ENCODE measurements around the gene ARHGEF10L. TPM values are rescaled to one million over a fixed set of nuclear protein-coding genes. Genes with fewer than 3 reads are reported as not detected.

The ARHGEF10L gene
- total RNA-seq, 1 experiment from 2014 or later = 11.2 TPM

DNA sequence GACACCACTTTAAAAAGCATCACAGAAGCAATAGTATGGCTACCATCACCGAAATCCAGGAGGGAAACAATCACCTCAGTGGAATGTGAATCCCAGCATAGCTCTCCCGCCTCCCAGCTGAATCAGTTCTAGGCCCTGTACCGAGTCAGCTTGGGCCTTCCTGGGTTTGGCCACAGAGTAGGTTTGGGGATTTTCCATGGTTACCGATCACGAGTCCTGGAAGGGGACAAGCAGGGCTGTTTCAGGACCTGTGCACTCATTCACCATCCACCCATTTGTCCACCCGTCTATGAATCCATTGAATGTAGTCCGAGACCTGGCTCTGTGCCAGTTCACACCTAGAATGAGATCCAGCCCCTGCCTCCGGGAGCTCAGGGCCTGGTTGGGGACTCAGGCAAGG, 94.2 kb downstream of the ARHGEF10L start:
- Histone ChIP-seq H4K20me1 (ENCODE audit: low read length) (no peaks in the 10 kb centered on the region), H3K79me2 (ENCODE audit: low read length) (no peaks in the 10 kb centered on the region), H3K9me3 (ENCODE audit: low read length) (no peaks in the 10 kb centered on the region), H2AFZ (ENCODE audit: low read length) (no peak overlapping the region), H3K27me3 (ENCODE audit: low read length) (no peaks in the 10 kb centered on the region), H3K27ac (ENCODE audit: low read length) (no peak overlapping the region), H3K9me2 (replicated peaks; ENCODE audit: low read length) (no peaks in the 10 kb centered on the region), H3K36me3 (ENCODE audit: low read depth, low read length) (no peaks in the 10 kb centered on the region), H3K9ac (ENCODE audit: low read length) (no peak overlapping the region), H3F3A (ENCODE audit: low read length, unreplicated experiment) (peaks cover 4% of the 10 kb centered on the region), H3K4me2 (ENCODE audit: low read length) (no peak overlapping the region), H3K4me3 (ENCODE audit: low read length) (no peak overlapping the region), H3K4me1 (ENCODE audit: insufficient read depth, low read length) (peaks cover 13% of the 10 kb centered on the region)
- TF ChIP-seq EZH2 (IDR thresholded peaks at IDR 0.05; ENCODE audit: low read length, unreplicated experiment) = no peak
- ATAC-seq = peak; percentile 44
- ChIA-PET POLR2A (ENCODE audit: unreplicated experiment) (no interaction called here), CTCF (no interaction called here)
- no TSS peak for BruUV-seq (replicated peaks)
- DNase-seq = peak; percentile 59
- intact Hi-C loops (cut with micrococcal nuclease) = no loop called here

DNA sequence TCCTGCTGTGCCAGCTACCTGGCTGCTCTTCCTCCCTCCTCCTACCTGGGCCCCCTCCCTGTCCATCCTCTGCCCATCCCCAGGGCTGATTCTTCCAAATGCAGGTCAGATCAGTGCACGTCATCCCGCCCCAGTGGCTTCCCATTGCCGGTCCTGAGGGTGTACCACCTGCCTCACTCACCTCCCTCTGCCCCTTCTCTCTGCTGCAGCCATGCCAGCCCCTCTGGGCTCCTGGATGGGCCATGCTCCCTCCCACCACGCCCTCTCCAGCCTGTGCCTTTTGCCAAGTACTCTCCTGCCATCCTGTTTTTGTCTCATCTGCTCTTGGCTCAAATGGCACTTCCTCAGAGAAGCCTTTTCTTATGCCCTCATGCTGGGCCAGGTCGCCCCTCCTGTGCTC, 95.8 kb downstream of the ARHGEF10L start:
- H3K4me1 ChIP-seq (ENCODE audit: insufficient read depth, low read length) = peaks cover 13% of the 10 kb centered on the region
- no peaks in the 10 kb centered on the region for H3K27me3 ChIP-seq (ENCODE audit: low read length)
- no TSS peak for BruUV-seq (replicated peaks)
- no peak overlapping the region for H3K4me3 ChIP-seq (ENCODE audit: low read length)
- ChIA-PET POLR2A (ENCODE audit: unreplicated experiment) (no interaction called here), CTCF (no interaction called here)
- no peak for DNase-seq
- H4K20me1 ChIP-seq (ENCODE audit: low read length) = no peaks in the 10 kb centered on the region
- H3K9me2 ChIP-seq (replicated peaks; ENCODE audit: low read length) = no peaks in the 10 kb centered on the region
- no peaks in the 10 kb centered on the region for H3K79me2 ChIP-seq (ENCODE audit: low read length)
- no peak overlapping the region for H3K27ac ChIP-seq (ENCODE audit: low read length)
- H3K9ac ChIP-seq (ENCODE audit: low read length) = no peak overlapping the region
- no peak overlapping the region for H2AFZ ChIP-seq (ENCODE audit: low read length)
- no peaks in the 10 kb centered on the region for H3K36me3 ChIP-seq (ENCODE audit: low read depth, low read length)
- ATAC-seq = no peak
- intact Hi-C loops (cut with micrococcal nuclease) = no loop called here
- H3K4me2 ChIP-seq (ENCODE audit: low read length) = no peak overlapping the region
- TF ChIP-seq, protein P1, sequence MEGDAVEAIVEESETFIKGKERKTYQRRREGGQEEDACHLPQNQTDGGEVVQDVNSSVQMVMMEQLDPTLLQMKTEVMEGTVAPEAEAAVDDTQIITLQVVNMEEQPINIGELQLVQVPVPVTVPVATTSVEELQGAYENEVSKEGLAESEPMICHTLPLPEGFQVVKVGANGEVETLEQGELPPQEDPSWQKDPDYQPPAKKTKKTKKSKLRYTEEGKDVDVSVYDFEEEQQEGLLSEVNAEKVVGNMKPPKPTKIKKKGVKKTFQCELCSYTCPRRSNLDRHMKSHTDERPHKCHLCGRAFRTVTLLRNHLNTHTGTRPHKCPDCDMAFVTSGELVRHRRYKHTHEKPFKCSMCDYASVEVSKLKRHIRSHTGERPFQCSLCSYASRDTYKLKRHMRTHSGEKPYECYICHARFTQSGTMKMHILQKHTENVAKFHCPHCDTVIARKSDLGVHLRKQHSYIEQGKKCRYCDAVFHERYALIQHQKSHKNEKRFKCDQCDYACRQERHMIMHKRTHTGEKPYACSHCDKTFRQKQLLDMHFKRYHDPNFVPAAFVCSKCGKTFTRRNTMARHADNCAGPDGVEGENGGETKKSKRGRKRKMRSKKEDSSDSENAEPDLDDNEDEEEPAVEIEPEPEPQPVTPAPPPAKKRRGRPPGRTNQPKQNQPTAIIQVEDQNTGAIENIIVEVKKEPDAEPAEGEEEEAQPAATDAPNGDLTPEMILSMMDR (conservative IDR thresholded peaks at IDR 0.05; ENCODE audit: low read depth, low read length) = no peak
- TF ChIP-seq EZH2phosphoT487 (IDR thresholded peaks at IDR 0.05; ENCODE audit: borderline replicate concordance, low read length) = no peak
- peaks cover 4% of the 10 kb centered on the region for H3F3A ChIP-seq (ENCODE audit: low read length, unreplicated experiment)
- no peaks in the 10 kb centered on the region for H3K9me3 ChIP-seq (ENCODE audit: low read length)

DNA sequence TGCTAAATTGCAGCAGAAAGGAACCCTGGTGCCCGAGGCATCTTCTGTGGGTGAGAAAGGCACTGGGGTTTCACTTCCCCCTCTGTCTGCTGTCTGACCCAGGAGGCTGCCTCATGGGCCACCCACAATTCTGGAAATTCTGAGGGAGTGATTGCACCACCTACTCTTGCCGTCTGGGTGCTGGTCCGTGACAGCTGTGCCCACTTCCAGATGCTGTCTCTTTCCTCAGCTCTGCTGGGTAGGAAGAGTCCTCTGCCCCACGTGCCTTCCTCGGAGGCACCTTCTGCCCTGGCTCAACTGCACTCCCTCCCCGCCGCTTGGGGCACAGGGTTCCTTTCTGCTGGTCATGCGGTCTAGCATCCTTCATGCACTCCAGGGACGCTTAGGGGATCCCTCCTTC, 96.3 kb downstream of the ARHGEF10L start:
- H3F3A ChIP-seq (ENCODE audit: low read length, unreplicated experiment) = peaks cover 4% of the 10 kb centered on the region
- no peak overlapping the region for H3K4me3 ChIP-seq (ENCODE audit: low read length)
- ChIA-PET POLR2A (ENCODE audit: unreplicated experiment) (no interaction called here), CTCF (no interaction called here)
- peaks cover 13% of the 10 kb centered on the region for H3K4me1 ChIP-seq (ENCODE audit: insufficient read depth, low read length)
- no peak overlapping the region for H3K27ac ChIP-seq (ENCODE audit: low read length)
- no peak overlapping the region for H2AFZ ChIP-seq (ENCODE audit: low read length)
- no TSS peak for BruUV-seq (replicated peaks)
- H3K27me3 ChIP-seq (ENCODE audit: low read length) = no peaks in the 10 kb centered on the region
- H4K20me1 ChIP-seq (ENCODE audit: low read length) = no peaks in the 10 kb centered on the region
- no peaks in the 10 kb centered on the region for H3K9me3 ChIP-seq (ENCODE audit: low read length)
- no peak for TF ChIP-seq EZH2 (IDR thresholded peaks at IDR 0.05; ENCODE audit: low read length, unreplicated experiment)
- H3K79me2 ChIP-seq (ENCODE audit: low read length) = no peaks in the 10 kb centered on the region
- H3K36me3 ChIP-seq (ENCODE audit: low read depth, low read length) = no peaks in the 10 kb centered on the region
- no peak overlapping the region for H3K4me2 ChIP-seq (ENCODE audit: low read length)
- no peak overlapping the region for H3K9ac ChIP-seq (ENCODE audit: low read length)
- DNase-seq (no peak), ATAC-seq (no peak)
- intact Hi-C loops (cut with micrococcal nuclease) = no loop called here
- H3K9me2 ChIP-seq (replicated peaks; ENCODE audit: low read length) = no peaks in the 10 kb centered on the region

DNA sequence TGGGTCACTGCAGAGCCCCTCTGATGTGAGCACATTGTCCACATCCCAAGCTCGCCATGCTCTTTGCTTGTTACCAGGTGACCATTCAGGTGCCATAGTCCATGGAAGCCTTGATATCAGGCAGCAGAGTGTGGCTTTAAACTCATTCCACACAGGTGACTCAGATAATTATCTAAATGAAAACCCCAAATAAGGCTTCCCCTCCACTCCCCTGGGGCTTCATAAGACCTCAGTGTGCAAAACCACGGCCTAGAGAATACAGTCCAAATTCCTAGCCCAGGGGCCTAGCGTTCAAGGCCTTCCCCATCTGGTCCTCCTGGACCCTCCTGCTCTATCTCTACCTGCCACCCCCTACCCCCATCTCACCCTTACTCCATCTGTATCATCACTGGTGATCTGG, 97.1 kb downstream of the ARHGEF10L start:
- TF ChIP-seq EZH2phosphoT487 (IDR thresholded peaks at IDR 0.05; ENCODE audit: borderline replicate concordance, low read length) (no peak), EZH2 (IDR thresholded peaks at IDR 0.05; ENCODE audit: low read length, unreplicated experiment) (no peak)
- TF ChIP-seq, protein P1 (conservative IDR thresholded peaks at IDR 0.05; ENCODE audit: low read depth, low read length) = no peak
- Histone ChIP-seq H3K9ac (ENCODE audit: low read length) (no peak overlapping the region), H3F3A (ENCODE audit: low read length, unreplicated experiment) (peaks cover 4% of the 10 kb centered on the region), H3K4me3 (ENCODE audit: low read length) (no peak overlapping the region), H3K79me2 (ENCODE audit: low read length) (no peaks in the 10 kb centered on the region), H3K4me2 (ENCODE audit: low read length) (no peak overlapping the region), H4K20me1 (ENCODE audit: low read length) (no peaks in the 10 kb centered on the region), H3K36me3 (ENCODE audit: low read depth, low read length) (no peaks in the 10 kb centered on the region), H3K9me2 (replicated peaks; ENCODE audit: low read length) (no peaks in the 10 kb centered on the region), H3K4me1 (ENCODE audit: insufficient read depth, low read length) (peaks cover 13% of the 10 kb centered on the region), H3K27me3 (ENCODE audit: low read length) (no peaks in the 10 kb centered on the region), H2AFZ (ENCODE audit: low read length) (no peak overlapping the region), H3K27ac (ENCODE audit: low read length) (no peak overlapping the region), H3K9me3 (ENCODE audit: low read length) (no peaks in the 10 kb centered on the region)
- ATAC-seq (no peak), DNase-seq (peak; percentile 38)
- ChIA-PET CTCF (no interaction called here), POLR2A (ENCODE audit: unreplicated experiment) (no interaction called here)
- BruUV-seq (replicated peaks) = no TSS peak
- intact Hi-C loops (cut with micrococcal nuclease) = no loop called here

All from PC-3 (cell line).